Jurkat, Clone E6-1 (cell line): ENCODE data around the gene AP1G1.
"Not testable (repeated sequence)": the region's sequence is repeated elsewhere in the genome, so short reads cannot be mapped to it uniquely, and the experiment has no call there.

Source experiments
- DNase-seq: peaks from one replicate; pipeline ENCODE4 v3.0.0-alpha.2; 2011; ENCODE audit warnings: low read depth, low spot score
- H3K4me3 ChIP-seq: 2 replicates; pipeline ENCODE4 v1.5.1; 2011; ENCODE audit warnings: mild to moderate bottlenecking, low read length, control low read depth, moderate library complexity

AP1G1 gene

DNA sequence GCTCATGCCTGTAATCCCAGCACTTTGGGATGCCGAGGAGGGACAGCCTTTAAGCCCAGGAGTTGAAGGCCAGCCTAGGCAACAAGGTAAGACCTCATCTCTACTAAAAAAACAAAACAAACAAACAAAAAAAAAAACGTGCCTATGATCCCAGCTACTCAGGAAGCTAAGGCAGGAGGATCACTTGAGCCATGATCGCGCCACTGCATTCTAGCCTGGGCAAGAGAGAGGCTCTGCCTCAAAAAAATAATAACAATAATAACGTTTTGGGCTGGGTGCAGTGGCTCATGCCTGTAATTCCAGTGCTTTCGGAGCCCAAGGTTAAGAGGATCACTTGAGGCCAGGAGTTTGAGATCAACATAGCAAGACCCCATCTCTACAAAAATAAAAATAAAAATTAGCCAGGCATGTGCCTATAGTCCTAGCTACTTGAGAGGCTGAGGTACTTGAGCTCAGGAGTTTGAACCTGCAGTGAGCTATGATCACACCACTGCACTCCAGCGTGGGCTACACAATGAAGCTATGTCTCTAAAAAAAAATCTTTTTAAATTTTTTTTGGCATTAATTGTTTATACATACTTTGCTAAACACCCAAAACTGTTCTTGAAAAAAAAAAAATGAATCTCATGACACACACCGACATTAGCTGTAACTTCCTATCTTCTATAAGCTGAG lies 87.4 kb downstream of the AP1G1 start:
- no peak for DNase-seq
- H3K4me3 ChIP-seq = no peak overlapping the region

DNA sequence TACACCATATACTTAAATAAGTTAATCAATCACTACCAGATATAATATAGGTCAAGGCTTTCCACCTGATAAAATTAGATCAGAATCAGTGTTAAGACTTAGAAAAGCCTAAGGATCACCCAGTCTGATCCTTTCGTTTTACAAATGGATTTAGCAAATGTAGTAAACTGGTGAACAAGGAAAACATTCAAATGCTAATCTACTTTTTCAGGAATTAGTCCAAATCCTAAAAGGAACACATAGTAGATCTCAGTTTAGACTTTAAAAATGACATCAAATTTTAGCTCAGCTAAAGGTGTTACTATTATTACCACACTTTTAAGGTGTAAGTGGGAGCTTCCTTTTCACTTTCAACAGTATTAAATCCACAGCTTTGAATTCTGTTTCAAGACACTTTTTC lies 96.1 kb downstream of the AP1G1 start:
- no peak for DNase-seq
- H3K4me3 ChIP-seq = no peak overlapping the region

DNA sequence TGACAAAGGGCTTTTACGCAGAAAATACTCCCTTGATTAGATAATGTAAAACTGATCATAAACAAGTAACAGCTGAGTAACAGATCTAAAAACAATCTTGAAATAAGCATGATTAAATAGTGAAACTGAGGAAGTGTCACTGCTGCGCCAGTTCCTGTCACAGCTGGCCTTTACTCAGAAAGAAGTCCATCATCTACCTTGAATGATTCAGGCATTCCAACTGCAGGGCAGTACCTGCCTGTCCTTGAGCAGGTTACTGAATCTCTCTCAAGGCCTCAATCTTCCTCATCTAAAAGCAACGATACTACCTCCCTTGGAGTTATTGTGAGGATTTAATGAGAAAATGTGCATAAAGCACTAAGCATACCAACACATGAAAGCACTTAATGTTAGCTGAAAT lies 96.8 kb downstream of the AP1G1 start:
- no peak for DNase-seq
- no peak overlapping the region for H3K4me3 ChIP-seq

DNA sequence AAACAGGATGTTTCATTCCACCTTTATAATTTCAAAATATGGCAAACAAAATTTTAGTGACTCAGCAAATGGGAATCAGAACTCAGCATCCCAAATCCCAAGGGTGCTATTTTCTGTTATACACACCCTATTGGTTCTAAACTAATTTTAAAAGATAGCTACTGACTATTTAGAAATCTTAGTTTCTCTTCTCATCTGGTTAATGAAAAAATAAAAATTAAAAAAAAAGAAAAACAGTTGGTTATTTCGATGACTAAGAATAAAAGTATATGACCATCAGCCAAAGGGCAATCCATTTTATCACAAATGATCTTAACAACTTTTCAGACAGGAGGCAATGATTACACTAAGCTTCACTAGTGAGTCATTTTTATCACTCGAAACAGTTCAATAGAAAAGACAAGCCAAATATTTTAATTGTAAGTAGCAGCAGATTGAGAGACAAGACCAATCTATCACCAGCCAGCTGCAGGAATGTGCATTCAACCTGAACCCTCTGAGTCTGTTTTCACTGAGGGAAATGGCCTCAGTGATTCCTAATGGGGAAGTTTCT lies 99.3 kb downstream of the AP1G1 start:
- DNase-seq = no peak

DNA sequence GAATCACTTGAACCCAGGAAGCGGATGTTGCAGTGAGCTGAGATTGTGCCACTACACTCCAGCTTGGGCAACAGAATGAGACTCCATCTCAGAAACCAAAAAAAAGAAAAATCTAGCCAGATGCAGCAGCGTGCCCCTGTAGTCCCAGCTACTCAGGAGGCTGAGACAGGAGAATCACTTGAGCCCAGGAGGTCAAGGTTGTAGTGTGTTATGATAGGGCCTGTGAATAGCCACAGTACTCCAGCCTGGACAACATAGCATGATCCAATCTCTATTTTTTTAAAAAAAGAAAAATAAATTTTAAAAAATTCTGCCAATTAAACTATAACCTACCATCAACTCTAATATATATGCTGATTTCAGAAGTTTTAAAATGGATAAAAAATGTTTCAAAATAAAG lies 99.9 kb downstream of the AP1G1 start:
- DNase-seq = no peak
- H3K4me3 ChIP-seq = no peak overlapping the region

More for the DNA sequence above, 99.3 kb downstream of the AP1G1 start:
- no peak overlapping the region for H3K4me3 ChIP-seq

DNA sequence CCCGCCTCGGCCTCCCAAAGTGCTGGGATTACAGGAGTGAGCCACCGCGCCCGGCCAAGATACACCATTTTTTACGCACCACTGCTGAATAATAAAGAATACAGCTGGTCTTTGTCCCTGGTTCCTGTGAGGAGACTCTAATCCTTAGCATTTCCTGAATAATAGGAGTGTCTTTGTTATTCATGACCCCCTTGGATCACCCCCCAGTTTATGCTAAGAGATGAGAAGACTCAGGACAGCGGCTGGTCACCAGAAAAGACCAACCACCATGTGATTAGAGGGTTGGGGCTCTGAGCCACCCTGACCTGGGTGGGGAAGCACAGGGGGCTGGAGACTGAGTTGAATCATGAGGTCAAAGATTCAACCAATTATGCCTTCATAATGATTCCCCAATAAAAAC lies 101.4 kb downstream of the AP1G1 start:
- H3K4me3 ChIP-seq = no peak overlapping the region
- DNase-seq = no peak

DNA sequence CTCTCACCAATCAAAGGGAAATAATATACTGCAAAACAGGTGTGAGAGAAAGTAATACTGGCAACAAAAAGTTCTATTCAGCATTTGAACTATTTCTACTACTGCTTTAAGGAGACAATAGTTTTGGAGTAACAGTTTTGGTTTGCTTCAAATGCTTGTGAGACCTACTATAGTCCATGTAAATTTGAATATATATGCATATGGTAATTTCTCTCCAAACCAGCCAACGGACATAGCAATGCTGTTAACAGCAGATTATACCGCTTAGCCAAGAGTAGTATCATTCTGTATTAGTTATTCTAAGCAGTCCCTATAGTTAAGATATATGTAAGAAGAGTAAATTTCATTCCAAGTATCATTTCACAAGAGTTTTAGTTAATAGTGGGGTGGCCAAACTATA lies 102.6 kb downstream of the AP1G1 start:
- no peak overlapping the region for H3K4me3 ChIP-seq
- DNase-seq = no peak

DNA sequence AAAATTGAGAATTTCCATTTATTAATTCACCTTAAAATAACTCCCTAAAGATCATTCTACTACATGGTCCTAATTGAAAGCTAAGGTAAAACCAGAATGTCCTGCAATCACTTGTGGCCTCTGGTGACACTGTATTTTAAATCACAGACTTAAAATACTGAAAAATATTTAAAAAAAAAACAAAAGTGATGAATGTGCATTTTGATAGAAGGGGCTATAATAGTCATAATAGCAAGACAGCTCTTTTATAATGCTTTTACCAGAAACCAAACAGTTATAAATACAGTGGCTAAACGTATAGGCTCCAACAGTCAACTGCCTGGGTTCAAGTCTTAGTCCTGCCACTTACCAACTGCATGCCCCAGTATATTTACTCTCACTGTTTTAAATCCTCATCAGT lies 105.3 kb downstream of the AP1G1 start:
- no peak overlapping the region for H3K4me3 ChIP-seq
- no peak for DNase-seq

DNA sequence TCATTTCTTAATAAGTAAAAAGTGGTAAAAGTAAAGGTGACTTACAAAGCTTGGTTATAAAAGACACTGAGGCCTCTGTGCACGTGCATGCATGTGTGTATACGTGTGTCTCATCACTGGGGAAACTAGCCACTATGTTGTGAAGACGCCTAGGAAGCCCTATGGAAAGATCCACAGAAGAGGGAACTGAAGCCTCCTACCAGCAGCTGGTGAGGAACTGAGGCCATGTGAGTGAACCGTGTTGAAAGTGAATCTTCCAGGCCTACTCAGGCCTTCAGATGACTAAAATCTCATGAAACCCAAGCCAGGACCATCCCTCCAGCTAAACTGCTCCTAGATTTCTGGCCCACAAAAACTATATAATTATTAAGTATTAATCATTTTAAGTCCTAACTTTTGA lies 107.8 kb downstream of the AP1G1 start:
- DNase-seq = no peak
- no peak overlapping the region for H3K4me3 ChIP-seq

DNA sequence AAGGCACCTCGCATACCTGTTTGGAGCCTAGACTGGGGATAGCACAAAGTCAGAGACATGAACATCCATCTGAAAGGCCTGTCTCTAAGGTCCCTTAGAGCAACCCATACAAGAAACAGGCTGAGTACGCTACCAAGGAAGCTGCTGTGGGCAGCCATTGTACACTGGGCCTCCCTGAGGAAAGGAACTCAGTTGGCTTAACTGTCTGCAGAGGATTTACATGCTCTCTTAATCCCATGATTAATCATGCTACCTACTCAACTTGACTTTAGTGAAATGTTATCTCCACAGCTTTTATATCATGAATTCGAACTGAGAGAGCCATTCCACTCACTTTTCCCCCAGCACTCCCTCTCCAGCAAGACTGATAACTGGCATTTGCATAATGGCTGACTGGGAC lies 110.1 kb downstream of the AP1G1 start:
- no peak overlapping the region for H3K4me3 ChIP-seq
- no peak for DNase-seq

DNA sequence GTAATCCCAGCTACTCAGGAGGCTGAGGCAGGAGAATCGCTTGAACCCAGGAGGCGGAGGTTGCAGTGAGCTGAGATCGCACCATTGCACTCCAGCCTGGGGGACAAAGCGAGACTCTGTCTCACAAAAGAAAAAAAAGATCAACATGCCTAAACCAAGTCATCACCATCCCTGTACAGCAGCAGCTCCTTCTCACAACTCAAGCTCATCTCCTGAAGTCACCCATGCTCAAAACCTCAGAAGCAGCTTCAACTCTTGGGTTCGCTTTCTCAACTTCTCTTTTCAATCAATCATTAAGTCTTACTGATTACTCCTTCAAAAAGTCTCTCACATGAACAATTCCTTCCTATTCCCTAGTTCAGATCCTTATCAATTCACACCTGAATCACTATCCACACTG lies 115.5 kb downstream of the AP1G1 start:
- H3K4me3 ChIP-seq = no peak overlapping the region
- no peak for DNase-seq

DNA sequence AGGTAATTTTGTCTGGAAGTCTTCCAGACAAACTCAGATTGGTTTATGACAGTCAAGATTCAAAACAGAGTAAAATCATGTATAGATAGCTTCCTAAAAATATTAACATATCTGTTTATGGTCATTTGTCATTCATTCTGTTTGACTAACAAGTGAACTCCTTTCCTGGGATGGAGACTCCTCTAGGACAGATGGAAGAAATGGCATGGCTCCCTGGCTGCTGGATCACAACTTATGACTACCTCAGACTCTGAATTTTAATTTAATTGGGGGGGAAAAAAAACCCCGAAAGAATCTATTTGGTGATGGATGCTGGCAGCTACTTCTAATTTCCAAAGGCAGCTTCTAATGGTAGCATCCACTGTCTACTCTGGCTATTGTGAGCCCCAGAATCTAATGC lies 118.7 kb downstream of the AP1G1 start:
- no peak overlapping the region for H3K4me3 ChIP-seq
- no peak for DNase-seq

DNA sequence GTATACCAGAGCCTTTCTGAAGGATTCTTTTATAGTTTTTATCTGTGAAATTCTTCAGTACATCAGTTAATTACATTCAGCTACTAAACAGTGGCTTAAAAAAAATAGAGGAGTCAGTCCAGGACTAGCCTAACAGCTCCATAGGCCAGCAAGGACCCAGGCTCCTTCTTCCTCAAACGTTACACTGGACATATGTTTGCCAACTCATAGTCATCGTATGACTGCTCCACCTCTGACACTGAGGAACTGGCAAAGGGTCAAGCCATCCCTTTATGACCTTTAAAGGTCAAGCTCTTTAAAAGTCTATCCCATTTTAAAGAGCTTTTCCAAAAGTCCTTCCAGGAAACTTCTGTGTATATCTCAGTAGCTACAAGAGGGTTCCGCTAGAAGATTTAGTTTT lies 120.8 kb downstream of the AP1G1 start:
- H3K4me3 ChIP-seq = no peak overlapping the region
- DNase-seq = no peak

DNA sequence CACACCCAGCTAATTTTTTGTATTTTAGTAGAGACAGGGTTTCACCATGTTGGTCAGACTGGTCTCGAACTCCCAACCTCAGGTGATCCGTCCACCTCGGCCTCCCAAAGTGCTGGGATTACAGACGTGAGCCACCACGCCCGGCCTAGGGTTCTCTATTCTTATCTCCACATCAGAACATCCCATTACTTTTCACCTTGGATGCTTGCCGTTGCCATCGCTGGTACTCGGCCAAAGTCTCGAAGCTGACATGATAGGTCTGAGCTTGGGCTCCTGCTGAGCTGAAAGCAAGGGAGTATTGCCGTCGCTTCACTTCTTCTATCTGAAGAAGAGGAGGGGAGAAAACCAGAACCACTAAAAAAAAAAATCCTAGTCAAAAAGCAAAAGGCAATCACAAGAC lies 124.4 kb downstream of the AP1G1 start:
- H3K4me3 ChIP-seq, DNase-seq: not testable (repeated sequence)

DNA sequence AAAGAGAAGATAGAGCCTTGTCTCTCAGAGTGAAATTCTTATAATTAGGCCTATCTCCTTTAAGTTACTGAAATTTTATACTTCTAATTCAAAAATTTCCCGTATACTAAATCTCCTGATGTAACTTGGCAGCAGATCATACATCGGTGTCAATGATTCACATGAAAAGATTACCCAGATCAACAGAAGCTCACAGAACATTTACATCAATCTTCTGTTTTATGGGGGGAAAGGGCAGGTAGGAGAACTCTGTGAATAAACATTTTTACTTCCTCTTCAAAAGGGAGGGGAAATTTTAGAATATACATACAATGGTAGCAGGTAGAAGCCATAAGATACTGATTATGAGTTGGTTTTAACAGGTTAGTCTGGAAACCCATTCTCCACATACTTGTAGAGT lies 127.3 kb downstream of the AP1G1 start:
- H3K4me3 ChIP-seq = no peak overlapping the region
- no peak for DNase-seq
